Activated T-cell treated with anti-CD3 and anti-CD28 coated beads for 4 hours (primary cell): Measurements from ENCODE around the gene GALM.
"Not testable (repeated sequence)": the region's sequence is repeated elsewhere in the genome, so short reads cannot be mapped to it uniquely, and the experiment has no call there.

Experiments
- DNase-seq: peaks from one replicate; pipeline ENCODE4 v3.0.0-alpha.2; 2020

Gene GALM

DNA sequence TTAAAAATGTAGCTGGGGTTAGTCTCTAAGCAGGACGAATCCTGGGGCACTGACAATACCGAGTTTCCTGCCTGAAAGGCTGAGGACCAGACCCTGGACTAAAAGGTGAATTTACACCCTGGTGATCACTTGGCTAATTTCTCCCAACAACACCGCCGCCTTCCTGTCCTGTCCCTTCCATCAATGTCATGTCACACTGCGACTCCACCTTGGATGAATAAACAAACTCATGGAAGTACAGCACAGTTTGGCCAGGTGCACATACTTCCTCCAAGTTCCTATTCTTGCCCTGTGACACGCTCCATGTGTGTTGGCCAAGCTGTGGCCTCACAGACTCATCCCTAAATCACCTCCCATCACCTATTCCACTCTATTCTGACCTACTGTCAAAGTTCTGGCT is 15.9 kb upstream of the GALM start:
- no peak for DNase-seq

DNA sequence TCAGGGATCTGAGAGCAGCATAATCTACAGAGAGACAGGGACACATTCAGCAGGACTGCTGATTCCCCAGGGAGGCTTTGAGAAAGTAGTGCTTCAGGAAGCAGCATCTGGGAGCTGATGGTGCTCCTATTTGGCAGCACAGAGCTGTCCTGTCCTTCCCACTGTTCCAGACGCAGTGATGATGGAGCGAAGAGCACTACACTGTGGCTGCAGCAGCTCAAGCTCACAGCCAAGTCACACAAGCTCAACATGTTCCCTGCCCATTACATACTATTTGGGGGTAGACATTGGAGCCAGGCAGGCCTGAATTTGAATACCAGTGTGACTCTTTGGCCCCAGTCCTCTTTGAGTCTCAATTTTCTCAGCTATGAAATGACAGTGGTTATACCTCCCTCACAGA is 15.2 kb upstream of the GALM start:
- DNase-seq, result no peak

DNA sequence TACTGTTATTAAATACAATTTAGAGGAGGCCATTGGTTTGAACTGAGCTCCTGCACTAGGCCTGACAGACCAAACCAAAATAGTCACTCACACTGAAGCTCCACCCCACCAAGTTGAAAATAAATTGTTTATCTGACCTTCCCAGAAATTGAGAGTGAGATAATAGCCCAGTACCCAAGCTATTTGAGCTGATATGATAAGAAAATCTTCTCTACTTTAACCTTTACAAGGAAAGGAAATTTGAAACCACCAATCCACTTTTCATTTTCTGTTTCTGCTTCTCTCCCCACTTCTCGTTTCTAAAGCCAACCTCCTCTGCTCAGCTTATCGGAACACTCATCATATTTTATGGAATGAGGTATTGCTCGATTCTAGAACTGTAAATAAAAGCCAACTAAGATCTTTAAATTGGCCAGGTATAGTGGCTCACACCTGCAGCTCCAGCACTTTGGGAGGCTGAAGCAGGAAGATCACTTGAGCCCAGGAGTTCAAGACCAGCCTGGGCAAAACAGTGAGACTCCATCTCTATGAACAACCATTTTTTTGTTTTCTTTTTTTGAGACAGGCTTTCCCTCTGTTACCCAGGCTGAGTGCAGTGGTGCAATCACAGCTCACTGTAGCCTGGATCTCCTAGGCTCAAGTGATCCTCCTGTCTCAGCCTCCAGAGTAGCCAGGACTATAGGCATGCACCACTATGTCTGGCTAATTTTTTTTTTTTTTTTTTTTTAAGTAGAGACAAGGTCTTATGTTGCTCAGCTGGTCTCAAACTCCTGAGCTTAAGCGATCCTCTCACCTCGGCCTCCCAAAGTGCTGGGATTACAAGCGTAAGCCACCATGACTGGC is 13.3 kb upstream of the GALM start:
- no peak for DNase-seq

DNA sequence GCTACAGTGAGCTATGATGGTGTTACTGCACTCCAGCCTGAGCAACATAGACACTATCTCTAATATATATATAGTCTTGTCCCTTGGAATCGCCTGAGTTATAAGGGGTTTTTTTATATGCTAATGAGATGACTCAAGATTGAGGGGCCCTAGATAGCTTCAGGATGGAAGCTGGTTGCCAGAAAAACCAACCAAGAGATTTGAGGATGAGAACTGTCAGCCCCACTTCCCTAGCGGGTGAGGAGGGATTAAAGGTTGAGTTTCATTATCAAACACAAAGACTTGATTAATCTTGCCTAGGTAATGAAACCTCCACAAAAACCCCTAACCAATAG is 12.6 kb upstream of the GALM start:
- DNase-seq, result no peak

DNA sequence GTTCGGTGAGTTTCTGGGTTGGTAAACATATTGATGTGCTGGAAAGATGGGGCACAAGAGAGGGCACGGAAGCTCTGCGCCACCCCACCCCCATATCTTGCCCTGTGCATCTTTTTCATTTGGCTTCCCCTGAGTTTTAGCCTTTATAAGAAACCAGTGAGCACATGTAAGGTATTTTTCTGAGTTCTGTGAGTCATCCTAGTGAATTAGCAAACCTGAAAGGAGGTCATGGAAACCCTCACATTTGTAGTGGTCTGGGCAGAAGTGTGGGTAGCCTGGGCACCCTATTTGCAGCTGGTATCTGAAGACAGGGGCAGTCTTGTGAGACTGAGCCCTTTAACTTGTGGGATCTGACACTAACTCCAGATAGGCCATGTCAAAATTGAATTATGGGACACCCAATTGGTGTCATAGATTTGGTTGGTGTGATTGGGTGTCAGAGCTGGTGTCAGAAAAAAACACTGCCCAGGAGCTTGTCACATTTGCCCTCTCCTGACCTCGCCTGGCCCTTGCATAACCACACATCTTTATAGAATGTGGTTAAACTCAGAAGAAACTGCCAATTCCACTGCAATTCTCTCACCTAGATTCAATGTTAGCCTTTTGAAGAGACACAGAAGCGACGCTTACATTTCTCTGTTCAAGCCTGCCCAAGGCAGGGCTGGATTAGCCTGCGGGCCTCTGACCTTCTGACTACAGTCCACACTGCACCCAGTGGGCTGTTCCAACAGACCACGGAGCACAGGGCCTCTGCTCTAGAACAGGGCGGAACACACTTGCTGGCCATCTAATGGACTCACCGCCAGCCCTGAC is 12.0 kb upstream of the GALM start:
- peak; percentile 40 for DNase-seq

DNA sequence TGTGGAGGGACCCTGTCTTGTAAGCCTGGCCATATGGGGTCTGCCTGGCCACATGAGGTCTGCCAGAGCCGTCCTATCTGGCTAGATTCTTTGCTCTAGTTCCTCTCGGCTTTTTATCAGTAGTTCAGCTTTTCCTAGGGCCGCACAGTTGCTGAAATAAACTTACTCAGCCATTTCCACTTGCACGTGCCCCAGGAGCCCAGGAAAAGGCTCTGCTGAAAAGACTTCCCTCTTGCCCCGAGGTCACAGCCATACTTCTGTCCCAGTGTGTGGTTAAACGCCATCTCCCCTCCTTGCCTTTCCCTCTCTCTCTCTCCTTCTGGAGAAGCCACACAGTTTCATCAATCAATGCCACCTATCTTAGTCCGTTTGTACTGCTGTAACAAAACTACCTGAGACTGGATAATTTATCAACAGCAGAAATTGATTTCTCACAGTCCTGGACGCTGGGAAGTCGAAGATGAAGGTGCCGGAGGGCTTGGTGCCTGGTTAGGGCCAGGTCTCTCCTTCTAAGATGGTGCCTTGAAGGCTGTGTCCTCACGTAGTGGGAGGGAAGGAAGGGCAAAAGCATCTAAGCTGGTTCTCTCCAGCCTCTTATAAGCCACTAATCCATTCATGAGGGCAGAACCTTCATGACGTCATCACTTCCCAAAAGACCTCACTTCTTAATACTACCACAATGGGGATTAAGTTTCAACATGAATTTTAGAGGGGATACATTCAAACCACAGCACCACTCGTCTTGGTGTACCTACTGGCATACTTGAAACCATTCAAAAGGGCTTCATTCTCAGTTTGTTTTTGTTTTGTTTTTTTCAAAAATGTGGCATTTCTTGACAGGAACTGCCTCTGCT is 11.2 kb upstream of the GALM start:
- DNase-seq, result no peak

DNA sequence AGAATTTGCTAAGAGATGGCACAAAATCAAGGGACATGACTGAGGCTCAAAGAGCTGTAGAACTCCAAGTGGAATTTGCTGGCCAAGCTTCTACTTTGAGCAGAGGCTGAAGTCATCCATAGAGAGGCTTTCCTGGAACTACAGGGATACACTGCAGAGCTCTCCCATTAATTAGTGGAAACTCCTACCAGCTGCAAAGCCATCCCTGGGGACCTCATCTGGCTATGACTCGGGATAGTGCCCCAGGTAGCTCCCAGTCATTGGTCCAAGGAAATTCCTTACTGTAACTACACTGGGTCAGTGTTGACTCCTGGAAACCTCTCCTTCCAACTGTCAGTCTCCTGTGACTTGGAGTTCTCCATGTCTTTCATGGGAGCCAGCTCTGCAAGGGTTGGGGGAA is 10.5 kb upstream of the GALM start:
- no peak for DNase-seq

DNA sequence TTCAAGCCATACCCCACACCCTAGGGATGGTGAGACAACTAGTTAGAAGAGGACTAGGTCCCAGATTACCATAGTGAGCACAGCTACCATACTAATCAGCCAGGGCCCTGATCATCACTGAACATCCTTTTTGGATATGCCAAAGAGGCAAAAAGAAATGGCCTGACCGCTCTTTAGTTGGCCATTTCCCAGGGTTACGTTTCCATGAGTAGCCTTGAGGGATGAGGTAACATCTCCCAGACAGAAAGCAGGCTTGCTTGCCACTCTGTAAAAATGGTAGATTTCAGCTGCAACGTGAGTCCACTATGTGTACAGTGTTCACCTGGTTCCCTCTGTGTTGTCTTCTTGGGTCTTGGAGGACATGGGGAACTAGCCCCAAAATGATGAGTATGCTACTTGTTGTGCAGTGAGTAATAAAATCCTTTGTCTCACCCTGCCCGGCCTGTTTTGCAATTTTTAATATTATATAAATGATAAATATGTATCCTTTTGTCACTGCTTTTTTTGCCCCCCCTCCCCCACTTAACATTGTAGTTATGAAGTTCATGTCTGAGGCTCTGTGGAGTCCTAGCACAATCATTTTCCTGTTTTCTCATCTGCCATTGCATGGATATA is 8.9 kb upstream of the GALM start:
- no peak for DNase-seq

DNA sequence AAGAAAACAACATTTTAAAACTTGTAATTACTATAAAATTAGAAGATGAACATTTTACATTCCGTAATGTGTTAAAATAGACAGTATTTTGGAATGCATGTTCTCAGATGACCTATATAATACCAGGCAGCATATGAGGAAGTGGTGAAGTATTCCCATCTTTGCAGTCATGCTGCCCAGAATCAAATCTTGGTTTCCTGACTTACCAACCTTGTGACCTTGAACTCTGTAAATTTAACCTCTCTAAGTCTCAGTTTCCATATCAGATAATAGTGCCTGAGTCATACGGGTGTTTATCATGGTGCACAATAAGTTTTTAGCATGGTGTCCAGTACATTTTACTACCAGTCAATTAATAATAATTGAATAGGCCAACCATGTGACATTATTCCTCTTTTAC is 7.3 kb upstream of the GALM start:
- no peak for DNase-seq

DNA sequence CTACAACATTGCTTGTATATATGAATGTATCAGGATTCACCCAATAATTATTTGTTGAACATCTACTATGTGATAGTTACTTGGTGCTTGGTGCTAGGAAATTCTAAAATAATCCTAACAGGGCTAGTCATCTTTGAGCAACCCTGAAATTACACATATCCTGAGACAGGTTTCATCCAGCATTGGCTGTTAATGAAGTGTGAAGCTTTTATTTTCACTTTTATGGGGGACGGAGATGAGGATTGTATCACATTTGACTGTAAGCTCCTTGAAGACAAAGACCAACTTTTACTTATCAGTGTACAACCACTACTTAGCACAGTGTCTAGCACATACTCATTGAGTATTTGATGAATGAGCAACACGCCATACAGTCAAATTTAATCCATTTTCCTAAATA is 6.8 kb upstream of the GALM start:
- no peak for DNase-seq

DNA sequence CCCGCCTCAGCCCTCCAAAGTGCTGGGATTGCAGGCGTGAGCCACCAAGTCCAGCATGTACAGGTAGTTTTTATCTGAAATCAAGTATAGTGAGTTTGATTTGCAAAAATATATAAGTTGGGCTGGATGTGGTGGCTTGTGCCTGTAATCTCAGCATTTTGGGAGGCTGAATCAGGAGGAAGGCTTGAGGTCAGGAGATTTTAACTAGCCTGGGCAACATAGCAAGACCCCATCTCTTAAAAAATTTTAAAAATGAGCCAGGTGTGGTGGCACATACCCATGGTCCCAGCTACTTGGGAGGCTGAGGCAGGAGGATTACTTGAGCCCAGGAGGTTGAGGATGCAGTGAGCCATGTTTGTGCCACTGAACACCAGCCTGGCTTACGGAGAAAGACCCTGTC is 5.6 kb upstream of the GALM start:
- no peak for DNase-seq

DNA sequence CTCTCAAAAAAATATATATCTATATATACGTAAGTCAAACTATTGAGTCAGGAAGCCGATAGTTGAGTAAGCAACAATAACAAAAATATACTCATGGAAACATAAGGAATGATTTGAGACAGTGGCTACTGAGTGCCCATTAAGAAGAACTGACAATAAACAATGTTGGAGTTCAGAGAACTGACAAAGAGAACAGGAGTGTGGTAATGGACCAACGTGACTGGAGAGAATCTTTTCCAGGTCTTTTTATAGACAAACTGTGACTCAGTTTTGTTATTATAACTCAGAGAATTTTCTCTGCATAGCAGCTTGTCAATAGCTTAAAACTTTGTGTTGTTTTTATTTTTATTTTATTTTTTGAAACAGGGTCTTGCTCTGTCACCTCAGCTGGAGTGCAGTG is 4.6 kb upstream of the GALM start:
- DNase-seq, result no peak

DNA sequence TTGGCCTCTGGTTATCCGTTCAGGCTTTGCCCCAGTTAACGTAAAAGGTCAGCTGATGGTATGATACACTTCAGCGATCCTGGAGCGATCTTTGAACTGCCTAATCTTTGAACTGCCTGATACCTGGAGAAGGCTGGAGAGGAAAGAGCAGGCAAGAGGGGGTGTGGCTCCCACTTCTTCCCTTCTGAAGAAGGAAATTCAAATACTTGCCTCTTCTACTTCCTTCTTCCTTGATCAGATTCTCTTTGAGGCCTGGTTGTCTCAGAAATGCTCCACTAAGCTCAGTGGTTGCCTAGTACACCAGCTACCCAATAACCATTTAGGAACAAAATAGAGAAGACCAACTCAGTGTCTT is 619 bp downstream of the GALM start:
- DNase-seq, result no peak

DNA sequence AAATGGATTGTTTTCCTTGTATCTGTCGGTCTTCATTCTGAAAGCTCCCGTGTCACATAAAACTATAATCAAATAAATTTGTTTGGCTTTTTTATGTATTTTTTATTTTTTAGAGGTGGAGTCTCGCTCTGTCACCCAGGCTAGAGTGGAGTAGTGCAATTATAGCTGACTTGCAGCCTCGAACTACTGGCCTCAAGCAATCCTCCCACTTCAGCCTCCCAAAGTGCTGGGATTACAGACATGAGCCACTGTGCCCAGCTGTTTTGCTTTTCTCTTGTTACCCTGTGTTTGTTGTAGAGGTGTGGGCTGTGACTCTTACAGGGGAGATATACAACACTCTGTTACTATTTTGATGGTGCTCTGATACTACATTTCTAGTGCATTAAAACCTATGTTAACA is 2.2 kb downstream of the GALM start:
- no peak for DNase-seq

DNA sequence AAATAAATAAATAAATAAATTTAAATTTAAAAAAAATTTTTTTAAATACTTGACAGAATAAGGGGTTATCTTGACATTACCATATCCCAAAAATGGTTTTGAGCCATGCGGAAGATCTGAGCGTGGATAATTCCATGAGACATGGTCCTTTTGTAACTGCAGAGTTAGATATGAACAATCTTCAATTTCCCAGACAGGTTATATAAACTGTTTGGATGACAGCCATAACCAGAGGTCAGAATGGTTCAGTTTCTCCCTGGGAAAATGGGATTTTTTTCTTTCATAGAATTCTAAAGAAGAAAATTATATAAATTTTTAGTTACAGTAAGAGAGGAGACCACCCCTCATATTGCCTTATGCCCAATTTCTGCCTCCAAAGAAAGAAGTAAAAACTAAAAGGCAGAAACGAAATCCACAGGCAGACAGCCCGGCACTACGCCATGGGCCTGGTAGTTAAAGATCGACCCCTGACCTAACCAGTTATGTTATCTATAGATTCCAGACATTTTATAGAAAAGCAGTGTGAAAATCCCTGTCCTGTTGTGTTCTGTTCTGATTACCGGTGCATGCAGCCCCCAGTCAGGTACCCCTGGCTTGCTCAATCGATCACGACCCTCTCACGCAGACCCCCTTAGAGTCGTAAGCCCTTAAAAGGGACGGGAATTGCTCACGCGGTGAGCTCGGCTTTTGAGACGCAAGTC is 3.0 kb downstream of the GALM start:
- DNase-seq, result no peak

DNA sequence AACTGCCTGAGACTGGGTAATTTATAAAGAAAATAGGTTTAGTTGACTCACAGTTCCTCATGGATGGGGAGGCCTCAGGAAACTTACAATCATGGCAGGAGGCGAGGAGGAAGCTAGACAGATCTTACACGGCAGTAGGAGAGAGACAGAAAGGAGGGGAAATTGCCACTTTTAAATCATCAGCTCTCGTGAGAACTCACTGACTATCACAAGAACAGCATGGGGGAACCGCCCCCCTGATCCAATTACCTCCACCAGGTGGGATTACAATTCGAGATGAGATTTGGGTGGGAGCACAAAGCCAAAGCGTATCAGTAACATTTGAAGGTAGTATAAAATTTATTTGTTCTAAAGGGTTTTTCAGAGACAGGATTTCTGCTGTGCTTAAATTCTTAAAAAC is 5.4 kb downstream of the GALM start:
- DNase-seq, result no peak

DNA sequence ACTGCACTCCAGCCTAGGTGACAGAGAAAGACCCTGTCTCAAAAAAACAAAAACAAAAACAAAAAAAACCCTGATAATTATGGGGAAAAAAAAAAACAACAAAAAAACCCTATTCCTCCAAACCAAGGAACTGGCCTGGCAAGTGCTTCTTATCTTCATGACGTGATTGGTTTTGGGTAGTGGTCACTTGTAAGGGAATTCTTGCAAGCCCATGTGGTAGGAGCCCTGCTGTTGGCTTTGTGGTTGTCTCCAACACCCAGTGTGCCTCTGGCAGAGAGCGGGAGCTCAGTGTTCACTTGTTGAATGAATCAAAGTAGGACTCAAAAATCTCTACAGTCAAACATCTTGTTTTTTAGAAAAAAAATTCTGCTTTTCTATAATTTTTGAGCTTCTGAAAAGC is 6.0 kb downstream of the GALM start:
- DNase-seq, result no peak

DNA sequence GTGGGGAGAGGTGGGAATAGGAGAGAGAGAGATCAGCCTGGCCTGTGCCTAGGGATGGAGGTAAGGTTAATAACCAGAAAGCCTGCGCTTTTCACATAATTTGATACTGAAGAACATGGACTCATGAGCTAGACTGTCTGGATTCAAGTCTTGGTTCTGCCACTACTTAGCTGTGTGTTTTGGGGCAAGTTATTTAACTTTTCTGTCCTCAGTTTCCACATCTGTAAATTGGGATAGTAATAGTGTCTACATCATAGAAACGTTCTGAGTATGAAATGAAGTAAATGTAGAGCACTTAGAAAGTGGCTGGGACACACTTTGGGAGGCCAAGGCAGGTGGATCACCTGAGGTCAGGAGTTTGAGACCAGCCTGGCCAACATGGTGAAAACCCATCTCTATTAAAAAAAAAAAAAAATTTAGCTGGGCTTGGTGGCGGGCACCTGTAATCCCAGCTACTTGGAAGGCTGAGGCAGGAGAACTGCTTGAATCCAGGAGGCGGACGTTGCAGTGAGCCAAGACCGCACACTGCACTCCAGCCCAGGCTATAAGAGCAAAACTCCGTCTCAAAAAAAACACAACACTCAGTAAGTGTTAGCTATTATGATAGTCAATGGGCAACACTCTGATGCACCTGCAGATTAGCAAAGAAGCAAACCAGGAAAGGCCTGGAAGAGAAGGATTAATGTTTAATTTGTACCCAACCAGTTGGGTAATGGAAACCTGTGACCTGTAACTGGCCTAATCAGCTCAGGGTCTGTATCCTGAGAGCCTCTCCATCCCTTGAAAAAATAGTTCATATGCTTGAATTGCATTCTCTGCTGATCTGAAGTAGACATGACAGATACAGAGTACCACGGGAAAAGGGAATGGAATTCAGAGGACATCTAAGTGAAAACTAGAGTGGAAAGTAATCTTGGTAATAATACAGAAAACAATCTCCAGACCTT is 6.8 kb downstream of the GALM start:
- DNase-seq, result no peak

DNA sequence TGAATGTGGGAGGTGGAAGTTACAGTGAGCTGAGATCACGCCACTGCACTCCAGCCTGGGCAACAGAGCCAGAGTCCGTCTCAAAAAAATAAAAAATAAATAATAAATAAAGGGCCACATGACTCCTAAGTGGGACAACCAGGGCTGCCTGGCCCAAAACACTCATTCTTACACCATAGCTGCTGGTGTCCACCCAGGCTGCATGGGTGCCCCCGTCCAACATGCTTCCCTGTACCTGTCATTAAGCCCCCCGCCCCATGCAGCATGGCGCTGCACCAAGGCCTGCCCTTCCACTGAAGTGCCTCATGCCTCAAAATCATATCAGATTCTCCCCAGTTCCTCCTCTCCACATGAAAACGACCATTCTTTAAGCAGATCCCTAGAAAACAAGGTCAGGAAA is 10.8 kb downstream of the GALM start:
- no peak for DNase-seq

DNA sequence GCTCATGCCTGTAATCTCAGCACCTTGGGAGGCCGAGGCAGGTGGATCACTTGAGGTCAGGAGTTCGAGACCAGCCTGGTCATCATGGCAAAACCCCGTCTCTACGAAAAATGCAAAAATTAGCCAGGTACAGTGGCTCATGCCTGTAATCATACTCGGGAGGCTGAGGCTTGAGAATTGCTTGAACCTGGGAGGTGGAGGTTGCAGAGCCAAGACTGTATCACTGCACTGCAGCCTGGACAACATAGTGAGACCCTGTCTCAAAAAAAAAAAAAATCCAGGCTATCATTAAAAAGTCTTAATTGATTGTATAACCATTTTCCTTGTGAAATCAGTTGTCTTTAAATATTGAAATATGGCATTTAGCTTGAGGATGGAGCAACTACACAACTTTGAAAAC is 15.0 kb downstream of the GALM start:
- not testable (repeated sequence) for DNase-seq

DNA sequence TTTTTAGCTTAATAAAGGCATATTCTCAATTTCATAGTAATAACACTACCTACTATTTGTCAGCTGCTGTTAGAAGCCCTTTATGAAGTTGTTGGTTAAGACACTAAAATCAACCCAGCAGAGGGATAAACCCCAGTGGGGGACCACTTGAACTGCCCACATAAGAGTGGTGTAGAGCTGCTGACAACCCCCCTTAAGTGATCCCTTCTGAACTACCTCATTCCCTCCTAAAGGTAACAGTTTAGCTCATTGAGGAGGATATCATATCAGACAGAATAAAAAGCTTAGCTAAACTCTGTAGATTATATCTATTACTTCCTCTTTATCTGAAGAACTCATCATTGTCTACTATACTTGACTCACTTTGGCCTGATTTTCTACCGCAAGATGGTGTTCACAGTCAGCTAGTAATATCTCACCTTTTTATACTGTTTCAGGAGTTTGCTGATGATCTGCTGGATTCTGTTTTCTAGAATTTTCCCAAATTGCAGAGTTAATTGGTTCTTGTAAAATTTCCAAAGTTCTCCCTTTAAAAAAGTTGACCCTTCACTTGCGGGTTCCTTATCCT is 16.2 kb downstream of the GALM start:
- DNase-seq, result no peak
